ENCODE results near the gene THBS3.
"Not testable (repeated sequence)": the region's sequence is repeated elsewhere in the genome, so short reads cannot be mapped to it uniquely, and the experiment has no call there.

THBS3 gene

GRCh38 chr1:155206891-155207805 is 549 bp downstream of the THBS3 start:
- peak; percentile 93 for DNase-seq

GRCh38 chr1:155205969-155206593 is 1.6 kb downstream of the THBS3 start:
- DNase-seq = no peak

GRCh38 chr1:155205035-155205434 is 2.7 kb downstream of the THBS3 start:
- no peak for DNase-seq

GRCh38 chr1:155202731-155203515 is 4.8 kb downstream of the THBS3 start:
- DNase-seq = no peak

- DNase-seq = no peak
Observed at GRCh38 chr1:155202198-155202597, 5.5 kb downstream of the THBS3 start.

- DNase-seq = no peak
Observed at GRCh38 chr1:155200920-155201319, 6.8 kb downstream of the THBS3 start.

GRCh38 chr1:155199792-155200191 is 7.9 kb downstream of the THBS3 start:
- DNase-seq = no peak

- no peak for DNase-seq
Observed at GRCh38 chr1:155198547-155198906, 9.2 kb downstream of the THBS3 start.

GRCh38 chr1:155197901-155198546 is 9.7 kb downstream of the THBS3 start:
- no peak for DNase-seq

GRCh38 chr1:155196893-155197638 is 10.6 kb downstream of the THBS3 start:
- no peak for DNase-seq

- no peak for DNase-seq
Observed at GRCh38 chr1:155196103-155196892, 11.4 kb downstream of the THBS3 start.

GRCh38 chr1:155195201-155196102 is 12.2 kb downstream of the THBS3 start:
- no peak for DNase-seq

GRCh38 chr1:155193991-155194240 is 13.8 kb downstream of the THBS3 start:
- not testable (repeated sequence) for DNase-seq

- peak; percentile 67 for DNase-seq
Observed at GRCh38 chr1:155193275-155193990, 14.3 kb downstream of the THBS3 start.

- DNase-seq = no peak
Observed at GRCh38 chr1:155192346-155193274, 15.1 kb downstream of the THBS3 start.

GRCh38 chr1:155191904-155192303 is 15.8 kb downstream of the THBS3 start:
- no peak for DNase-seq

GRCh38 chr1:155189926-155190325 is 17.8 kb downstream of the THBS3 start:
- not testable (repeated sequence) for DNase-seq

GRCh38 chr1:155188268-155188667 is 19.4 kb downstream of the THBS3 start:
- no peak for DNase-seq

- DNase-seq = no peak
Observed at GRCh38 chr1:155187456-155187891, 20.2 kb downstream of the THBS3 start.
